ENCODE results near the gene SELENOW. TPM values are rescaled to one million over a fixed set of nuclear protein-coding genes. Genes with fewer than 3 reads are reported as not detected.
"Not testable (repeated sequence)": the region's sequence is repeated elsewhere in the genome, so short reads cannot be mapped to it uniquely, and the experiment has no call there.

SELENOW gene
- total RNA-seq, 1 donor from 2014 or later = 247 TPM

GRCh38 chr19:47766359-47766620 is 12.2 kb upstream of the SELENOW start:
- Histone ChIP-seq H3K4me1 (no peaks in the 10 kb centered on the region), H3K4me3 (no peak overlapping the region), H3K27me3 (ENCODE audit: low read depth) (no peaks in the 10 kb centered on the region), H3K27ac (no peak overlapping the region), H3K36me3 (no peaks in the 10 kb centered on the region), H3K9me3 (no peaks in the 10 kb centered on the region)
- DNase-seq (no peak), ATAC-seq (no peak)
- no peak for TF ChIP-seq CTCF (IDR thresholded peaks at IDR 0.05)
- intact Hi-C loops (cut with DNase I) = no loop called here

GRCh38 chr19:47766670-47767069 is 11.8 kb upstream of the SELENOW start:
- Histone ChIP-seq H3K27ac (no peak overlapping the region), H3K4me1 (no peaks in the 10 kb centered on the region), H3K27me3 (ENCODE audit: low read depth) (no peaks in the 10 kb centered on the region), H3K9me3 (no peaks in the 10 kb centered on the region), H3K36me3 (no peaks in the 10 kb centered on the region), H3K4me3 (no peak overlapping the region)
- no peak for ATAC-seq
- DNase-seq = no peak
- TF ChIP-seq CTCF (IDR thresholded peaks at IDR 0.05) = no peak
- intact Hi-C loops (cut with DNase I) = no loop called here

- ATAC-seq (no peak), DNase-seq (no peak)
- intact Hi-C loops (cut with DNase I) = no loop called here
- H3K27me3 ChIP-seq (ENCODE audit: low read depth) = no peaks in the 10 kb centered on the region
- H3K36me3 ChIP-seq = no peaks in the 10 kb centered on the region
- no peaks in the 10 kb centered on the region for H3K9me3 ChIP-seq
- H3K4me3 ChIP-seq = no peak overlapping the region
- no peaks in the 10 kb centered on the region for H3K4me1 ChIP-seq
- no peak overlapping the region for H3K27ac ChIP-seq
- no peak for TF ChIP-seq CTCF (IDR thresholded peaks at IDR 0.05)
These were observed 11.2 kb upstream of the SELENOW start for GRCh38 chr19:47767349-47767748.

GRCh38 chr19:47768604-47769003 is 9.9 kb upstream of the SELENOW start:
- Histone ChIP-seq H3K27ac (no peak overlapping the region), H3K9me3 (no peaks in the 10 kb centered on the region), H3K4me1 (no peaks in the 10 kb centered on the region), H3K27me3 (ENCODE audit: low read depth) (no peaks in the 10 kb centered on the region), H3K36me3 (no peaks in the 10 kb centered on the region), H3K4me3 (no peak overlapping the region)
- no peak for TF ChIP-seq CTCF (IDR thresholded peaks at IDR 0.05)
- DNase-seq (no peak), ATAC-seq (no peak)
- intact Hi-C loops (cut with DNase I) = no loop called here

GRCh38 chr19:47769534-47769933 is 9.0 kb upstream of the SELENOW start:
- no peak overlapping the region for H3K4me3 ChIP-seq
- H3K27me3 ChIP-seq (ENCODE audit: low read depth) = no peaks in the 10 kb centered on the region
- intact Hi-C loops (cut with DNase I) = no loop called here
- H3K36me3 ChIP-seq = no peaks in the 10 kb centered on the region
- H3K27ac ChIP-seq = no peak overlapping the region
- TF ChIP-seq CTCF (IDR thresholded peaks at IDR 0.05) = no peak
- ATAC-seq = no peak
- H3K9me3 ChIP-seq = no peaks in the 10 kb centered on the region
- no peaks in the 10 kb centered on the region for H3K4me1 ChIP-seq
- DNase-seq = no peak

- H3K36me3 ChIP-seq; H3K4me3 ChIP-seq; H3K4me1 ChIP-seq; intact Hi-C loops (cut with DNase I); DNase-seq; H3K9me3 ChIP-seq; ATAC-seq; H3K27ac ChIP-seq; H3K27me3 ChIP-seq (ENCODE audit: low read depth): not testable (repeated sequence)
These were observed 7.2 kb upstream of the SELENOW start for GRCh38 chr19:47771291-47771690.
